GM15510 (cell line): ENCODE data around the gene CYP4B1.

Experiments used
- POLR2A ChIP-seq: IDR thresholded peaks from 3 replicates; pipeline ENCODE4 v1.6.1; 2011; ENCODE audit warnings: borderline replicate concordance; ENCODE audit not compliant: insufficient read length; ENCODE audit errors: extremely low read depth

CYP4B1 gene

DNA sequence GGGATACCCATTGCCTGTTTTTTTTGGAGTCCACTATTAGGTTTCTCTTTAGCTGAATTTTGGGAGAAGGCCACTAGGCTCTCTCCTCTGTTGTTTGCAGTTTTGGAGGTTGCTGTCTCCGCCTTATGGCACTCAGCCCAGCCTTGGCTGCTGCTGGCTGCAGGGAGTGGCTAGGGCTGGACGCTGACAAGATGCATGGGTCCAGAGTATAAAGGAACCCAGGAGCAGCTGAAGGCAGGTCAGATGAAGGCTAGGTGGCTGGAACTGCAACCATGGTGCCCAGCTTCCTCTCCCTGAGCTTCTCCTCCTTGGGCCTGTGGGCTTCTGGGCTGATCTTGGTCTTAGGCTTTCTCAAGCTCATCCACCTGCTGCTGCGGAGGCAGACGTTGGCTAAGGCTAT lies at the start of gene CYP4B1:
TSS of gene CYP4B1 (plus strand) at position 237 of the 400 bp plus-strand sequence. CDS start at position 273, 36 bp downstream.
- TF ChIP-seq POLR2A = no peak

DNA sequence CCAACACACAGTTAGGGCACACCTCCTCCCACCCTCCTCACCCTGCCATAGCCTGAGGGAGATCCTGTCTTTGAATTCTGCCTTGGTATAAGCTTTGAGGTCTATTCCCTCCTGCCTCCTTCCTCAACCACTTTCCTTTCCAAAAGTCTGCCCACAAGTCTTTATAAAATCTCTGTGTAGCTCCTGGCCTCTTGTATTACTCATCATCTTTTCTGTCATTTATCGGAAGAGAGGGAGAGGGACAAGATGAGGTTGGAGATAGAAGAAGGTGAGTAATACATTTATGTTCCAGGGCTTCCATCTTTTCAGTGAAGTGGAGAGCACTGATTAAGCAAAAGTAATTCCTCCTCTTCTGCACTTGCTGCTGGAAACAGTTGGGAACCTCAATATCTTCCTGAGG lies 49.4 kb upstream of the CYP4B1 start:
- TF ChIP-seq POLR2A = no peak

DNA sequence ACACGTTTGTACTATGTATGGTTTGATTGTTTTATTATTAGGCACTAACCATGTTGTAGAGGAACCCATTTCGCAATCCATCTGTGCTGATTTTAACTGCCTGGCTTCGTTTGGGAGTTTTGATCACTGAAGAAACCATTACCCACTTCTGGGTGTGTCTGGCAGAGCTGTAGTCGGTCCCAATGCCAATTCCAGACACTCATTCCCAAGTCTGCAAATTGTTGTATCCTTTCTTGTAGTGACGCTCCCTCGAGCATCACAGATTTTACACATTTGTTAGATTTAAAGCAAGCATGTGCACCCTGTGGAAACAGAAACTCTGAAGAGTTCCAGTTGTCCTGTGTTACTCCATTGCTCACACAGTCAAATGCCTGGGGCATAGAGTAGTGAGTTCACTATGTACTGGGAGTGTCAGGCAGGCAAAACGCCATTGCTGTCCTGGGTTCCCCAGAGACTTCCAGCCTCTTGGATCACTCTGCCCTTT lies 48.9 kb upstream of the CYP4B1 start:
- TF ChIP-seq POLR2A = no peak

DNA sequence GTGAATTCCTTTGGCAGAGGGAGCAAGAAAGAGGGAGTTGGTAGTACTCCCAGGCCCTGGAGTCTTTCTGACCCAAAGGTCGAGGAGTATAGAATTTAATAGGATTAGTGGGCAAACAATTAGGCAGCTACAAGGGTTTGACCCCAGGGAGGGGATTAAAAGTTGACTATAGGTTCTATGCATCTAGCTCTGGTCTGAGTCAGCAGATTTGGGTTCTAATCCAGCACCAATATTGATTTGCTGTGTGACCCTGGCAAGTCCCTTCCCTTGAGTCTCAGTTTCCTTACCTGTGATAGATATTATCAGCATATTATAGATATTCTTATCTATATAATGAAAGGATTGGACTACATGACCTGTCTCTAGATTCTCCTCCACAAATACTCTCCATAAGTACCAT lies 44.9 kb upstream of the CYP4B1 start:
- TF ChIP-seq POLR2A = no peak

DNA sequence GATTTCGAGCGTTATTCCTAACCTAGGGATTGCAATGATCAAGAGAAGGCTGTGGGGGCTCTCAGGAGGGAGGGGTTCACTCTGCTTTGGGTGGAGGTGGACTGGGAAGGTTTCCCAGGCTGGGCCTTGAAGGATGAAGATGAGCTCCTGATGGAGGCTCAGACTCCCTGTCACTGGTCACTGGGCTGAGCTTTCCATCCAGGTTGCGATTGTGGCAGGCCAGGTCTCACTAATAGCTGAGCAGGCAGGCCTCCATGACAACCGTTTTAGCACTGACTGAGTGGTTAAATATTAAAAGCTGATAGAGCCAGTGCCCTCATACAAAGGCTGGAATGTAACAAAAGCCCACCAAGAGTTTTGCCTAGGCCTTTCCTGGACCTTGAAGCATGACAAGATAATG lies 43.7 kb upstream of the CYP4B1 start:
- no peak for TF ChIP-seq POLR2A

DNA sequence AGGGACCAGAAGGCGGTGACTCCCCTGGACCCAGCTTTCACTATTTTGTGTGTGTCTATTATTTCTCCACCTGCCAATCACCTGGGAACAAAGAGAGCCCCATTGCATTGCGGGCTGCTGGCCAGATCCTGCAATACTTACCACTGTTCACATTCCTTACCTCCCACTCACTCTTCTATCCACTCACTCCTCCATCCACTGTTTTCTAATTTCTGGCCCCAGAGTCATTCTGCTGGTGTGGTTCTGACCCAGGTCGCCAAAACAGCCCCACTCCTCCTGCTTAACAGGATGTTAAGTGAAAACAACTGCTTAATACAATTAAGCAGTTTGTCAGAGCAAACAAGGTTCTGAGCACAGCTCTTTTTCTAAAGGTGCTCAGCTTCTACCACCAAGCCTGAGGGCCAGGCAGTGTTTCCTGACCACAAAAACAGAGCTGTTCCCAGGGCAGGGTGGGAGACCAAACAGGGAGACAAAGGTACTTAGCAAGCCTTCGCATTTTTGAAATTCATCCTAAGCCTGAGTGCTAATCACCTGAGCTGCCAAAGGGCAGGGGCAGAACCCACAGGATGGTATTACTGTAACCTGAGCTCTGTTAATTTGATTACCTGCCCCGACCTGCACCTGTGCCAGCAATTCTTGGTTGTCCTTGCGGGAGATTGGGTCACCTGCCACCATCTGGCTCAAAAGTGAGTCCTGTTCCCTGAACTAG lies 41.4 kb upstream of the CYP4B1 start:
- no peak for TF ChIP-seq POLR2A

DNA sequence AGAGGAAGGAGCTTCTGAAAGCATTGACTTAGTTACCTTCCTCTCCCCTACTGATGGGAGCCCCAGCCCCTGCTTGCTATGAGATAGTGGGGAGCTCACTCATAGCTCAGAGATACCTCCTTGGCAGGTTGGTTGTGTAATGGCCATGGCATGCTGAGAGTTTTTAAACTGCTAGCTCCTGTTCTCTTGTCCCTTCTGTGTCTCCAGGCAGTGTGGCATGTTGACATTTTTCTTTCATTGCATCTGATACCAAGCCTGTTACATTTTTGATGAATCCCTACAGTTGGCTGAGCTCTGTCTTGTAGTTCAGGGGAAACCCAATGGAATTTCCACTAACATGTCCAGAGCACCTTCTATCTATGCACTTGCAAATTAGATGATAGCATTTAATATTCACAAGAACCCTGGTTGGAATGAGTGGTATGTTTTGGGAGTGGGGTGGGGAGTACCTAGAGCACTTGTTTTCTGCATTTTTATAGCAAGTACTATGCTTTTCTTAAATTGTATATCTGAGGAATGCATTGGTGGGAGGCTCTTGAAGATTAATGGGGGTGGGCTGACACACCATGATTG lies 40.8 kb upstream of the CYP4B1 start:
- no peak for TF ChIP-seq POLR2A

DNA sequence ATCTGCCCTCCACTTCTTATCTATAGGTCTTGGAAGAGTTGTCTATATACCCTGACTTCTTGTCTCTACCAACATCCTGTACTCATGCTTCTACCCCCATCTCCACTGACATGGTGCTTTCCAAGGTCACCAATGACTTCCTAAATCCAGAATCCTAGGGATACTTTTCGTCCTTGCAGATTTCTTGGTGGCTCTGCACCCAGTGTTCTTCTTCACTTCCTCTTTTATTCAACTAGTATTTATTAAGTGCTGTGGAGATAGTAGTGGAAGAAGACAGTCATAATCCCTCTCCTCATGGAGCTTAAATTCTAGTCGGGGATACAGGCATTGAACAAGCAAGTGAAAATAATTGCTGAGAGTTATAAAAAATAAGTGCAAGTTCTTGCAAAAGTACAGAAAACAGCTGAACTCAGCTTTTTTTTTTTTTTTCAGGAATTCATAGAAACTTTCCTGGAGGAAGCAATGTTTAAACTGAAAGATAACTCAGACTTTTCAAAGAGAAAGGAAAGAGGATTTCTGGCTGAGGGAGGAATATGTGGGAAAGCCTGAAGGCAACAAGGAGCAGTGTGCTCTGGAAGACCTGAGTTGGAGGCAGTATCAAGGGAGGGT lies 38.2 kb upstream of the CYP4B1 start:
- TF ChIP-seq POLR2A = no peak

DNA sequence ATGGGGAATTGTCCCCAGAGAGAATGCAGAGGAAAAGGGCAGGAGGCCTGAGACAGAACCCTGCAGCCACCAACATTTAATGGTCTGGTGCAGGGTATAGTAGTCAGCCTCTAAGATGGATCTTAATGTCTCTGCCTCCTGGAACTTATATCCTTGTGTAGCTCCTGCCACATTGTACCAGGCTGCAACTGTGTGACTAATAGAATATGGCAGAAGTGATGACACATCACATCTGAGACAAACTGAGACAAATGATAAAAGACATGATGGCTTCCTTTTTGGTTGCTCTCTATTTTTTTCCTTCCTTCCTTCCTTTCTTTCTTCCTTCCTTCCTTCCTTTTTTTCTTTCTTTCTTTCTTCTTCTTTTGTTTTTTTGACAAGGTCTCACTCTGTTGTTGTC lies 37.1 kb upstream of the CYP4B1 start:
- no peak for TF ChIP-seq POLR2A

DNA sequence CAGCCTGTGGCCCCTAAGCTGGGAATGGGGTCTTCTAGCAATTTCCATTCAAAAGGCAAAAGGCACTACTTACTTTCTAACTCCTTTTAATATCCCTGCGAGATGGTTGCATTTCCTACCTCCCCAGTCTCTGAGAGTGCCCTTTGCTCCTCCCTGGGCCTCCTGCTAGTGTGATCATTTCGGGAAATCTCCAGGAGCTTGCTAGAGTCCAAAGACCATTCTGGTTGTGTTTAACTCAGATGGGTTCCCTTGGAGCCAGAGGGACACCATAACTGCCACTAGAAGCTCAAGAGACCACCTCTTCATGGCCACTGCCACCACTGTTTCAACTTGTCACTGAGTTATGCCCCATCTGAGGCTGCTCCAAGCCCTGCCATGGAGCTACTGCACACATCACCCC lies 34.4 kb upstream of the CYP4B1 start:
- no peak for TF ChIP-seq POLR2A

DNA sequence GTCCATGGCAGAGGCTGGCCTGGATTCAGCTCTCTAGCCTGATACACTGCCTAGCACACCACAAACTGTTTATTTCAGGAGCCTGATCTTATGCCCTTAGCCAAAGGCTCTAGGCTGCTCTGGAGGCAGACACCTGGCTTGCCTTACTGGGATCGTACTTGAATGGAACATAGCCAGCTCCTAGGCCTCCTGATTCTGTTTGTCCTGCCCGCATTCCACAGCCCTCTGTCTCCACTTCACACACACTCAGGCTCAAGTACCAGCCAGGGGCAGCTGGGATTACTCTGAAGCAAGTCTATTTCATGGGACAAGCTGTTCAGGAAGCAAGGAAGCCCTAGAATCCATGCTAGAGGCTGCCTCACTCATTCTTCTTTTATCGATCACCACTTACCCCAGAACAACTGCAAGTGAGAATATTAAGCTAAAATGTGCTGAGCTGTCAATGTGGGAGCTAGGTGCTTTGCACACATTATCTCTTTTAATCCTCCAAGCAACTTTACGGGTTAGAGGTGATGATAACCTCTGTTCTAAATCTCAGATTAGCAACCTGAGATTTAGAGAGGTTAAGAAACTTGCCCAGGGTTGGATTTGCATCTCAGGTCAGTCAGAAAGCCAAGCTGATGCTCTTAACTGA lies 31.1 kb upstream of the CYP4B1 start:
- TF ChIP-seq POLR2A = no peak

DNA sequence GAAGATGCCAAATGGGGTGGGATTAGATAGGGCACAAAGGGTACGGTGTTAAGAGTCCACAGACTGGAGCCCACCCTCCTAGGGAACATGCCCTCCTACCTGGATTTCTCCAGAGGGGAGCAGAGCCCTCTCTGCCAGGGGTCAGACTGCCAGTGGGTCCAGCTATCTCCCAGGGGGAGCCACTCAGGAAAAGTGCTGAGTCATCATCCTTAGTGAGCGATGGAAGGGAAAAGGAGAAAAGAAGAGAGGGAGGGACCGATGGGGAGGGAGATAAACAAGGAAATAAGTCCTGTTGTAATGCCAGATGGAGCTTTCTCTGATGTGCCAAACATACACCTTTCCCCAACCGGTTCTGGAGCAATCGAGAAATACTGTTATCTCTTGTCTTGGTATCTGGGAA lies 30.4 kb upstream of the CYP4B1 start:
- no peak for TF ChIP-seq POLR2A

DNA sequence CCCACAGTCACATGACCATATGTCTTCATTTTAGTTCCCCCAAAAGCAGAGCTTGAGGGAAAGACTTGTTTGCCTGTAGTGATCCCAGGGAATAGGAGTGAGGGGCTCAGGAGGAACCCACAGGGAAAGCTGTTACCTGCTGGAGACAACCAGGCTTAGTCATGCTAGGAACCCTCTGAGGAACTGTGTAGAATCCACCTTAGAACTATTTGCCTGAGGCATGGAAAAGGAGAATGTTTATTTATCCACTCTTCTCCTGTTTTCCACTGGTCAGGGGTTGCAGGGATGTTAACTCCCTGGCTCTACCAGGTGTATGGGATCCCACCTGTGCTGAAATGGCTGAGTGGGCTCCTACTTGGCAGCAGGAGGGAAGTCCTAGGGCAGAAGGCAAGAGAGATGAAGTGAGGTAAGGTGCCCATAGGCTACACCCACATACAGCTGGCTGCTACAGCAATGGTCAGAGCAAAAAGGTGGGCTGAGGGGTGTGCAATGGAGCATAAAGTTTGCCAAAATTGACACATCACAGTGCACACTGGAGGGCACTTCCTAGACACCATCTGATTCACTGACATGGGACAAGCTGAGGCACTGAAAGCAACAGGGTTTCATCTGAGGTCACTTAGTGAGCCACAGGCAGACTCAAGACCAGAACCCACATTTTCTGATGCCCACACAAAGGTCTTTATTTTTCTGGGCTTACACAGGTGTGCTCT lies 29.7 kb upstream of the CYP4B1 start:
- no peak for TF ChIP-seq POLR2A

DNA sequence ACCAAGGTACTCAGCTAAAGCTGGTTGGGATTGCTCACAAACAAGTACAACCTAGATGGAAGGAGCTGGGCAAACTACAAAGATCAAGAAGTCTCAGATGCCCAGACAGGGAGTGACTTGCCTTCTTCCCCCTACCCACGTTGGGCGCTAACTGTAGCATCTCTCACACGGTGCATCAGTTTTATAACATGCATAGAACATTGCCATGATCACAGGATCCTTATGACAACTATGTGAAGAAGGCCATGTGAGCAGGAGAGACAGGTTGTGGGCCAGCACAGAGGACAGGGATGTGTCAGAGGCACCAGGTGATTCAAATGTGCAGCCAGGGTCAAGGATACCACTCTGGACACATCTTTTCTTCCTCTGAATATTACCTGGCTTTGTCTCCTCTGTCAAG lies 28.3 kb upstream of the CYP4B1 start:
- TF ChIP-seq POLR2A = no peak

DNA sequence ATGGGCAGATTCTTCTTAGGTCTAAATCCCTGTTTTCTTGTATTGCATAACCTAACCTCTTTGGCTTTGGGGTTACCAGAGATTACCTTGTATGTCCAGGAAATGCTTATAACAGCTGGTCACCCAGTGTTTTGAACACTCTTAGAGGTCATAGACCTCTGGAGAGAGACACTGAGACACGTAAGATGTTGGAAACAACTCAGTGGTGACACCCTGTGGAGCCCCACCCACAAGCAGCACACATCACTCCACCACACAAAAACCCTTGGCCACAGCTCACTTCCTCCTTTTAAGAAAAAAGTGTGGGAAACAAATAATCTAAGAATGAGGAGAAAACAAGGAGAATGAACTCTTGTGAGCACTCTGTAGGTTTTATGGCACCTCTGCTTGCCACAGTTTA lies 26.3 kb upstream of the CYP4B1 start:
- TF ChIP-seq POLR2A = no peak
